K562 (cell line): ENCODE results near the gene ST3GAL5. TPM values are rescaled to one million over a fixed set of nuclear protein-coding genes. Genes with fewer than 3 reads are reported as not detected.
A peak's percentile ranks its signal among the peaks of the same experiment; 100 is the strongest.

Source experiments
- BMI1 ChIP-seq: fragments of 150-350 bp; IDR thresholded peaks from 2 replicates; pipeline ENCODE4 v1.6.1; 2014; ENCODE audit warnings: low read length
- BRCA1 ChIP-seq, 2 experiments: fragments of 450-650 bp in 1 of 2; sonication (generic) in 1 of 2; formaldehyde crosslinking in 1 of 2; IDR thresholded peaks; 2 replicates each; pipeline versions ENCODE4 v1.5.0 to v1.6.1; 2017 to 2020; ENCODE audit warnings: mild to moderate bottlenecking in 1 of 2, missing genetic modification reagents in 1 of 2
- CBX5 ChIP-seq: IDR thresholded peaks from 2 replicates; pipeline ENCODE4 v1.6.1; 2014; ENCODE audit warnings: low read depth, borderline replicate concordance
- ERF ChIP-seq: fragments of 450-650 bp; formaldehyde crosslinking; IDR thresholded peaks from 2 replicates; pipeline ENCODE4 v1.4.0; 2020; ENCODE audit warnings: mild to moderate bottlenecking, mixed read lengths
- GATAD2A ChIP-seq: fragments of 450-650 bp; IDR thresholded peaks from 2 replicates; pipeline ENCODE4 v1.6.1; 2017
- HDAC1 ChIP-seq, 2 experiments: fragments of 450-650 bp; IDR thresholded peaks; 2 replicates each; pipeline ENCODE4 v1.6.1; 2016 to 2017; ENCODE audit warnings: inconsistent platforms in 1 of 2, mild to moderate bottlenecking in 1 of 2, moderate library complexity in 1 of 2
- HNRNPL ChIP-seq: fragments of 200-400 bp; formaldehyde crosslinking; IDR thresholded peaks from 2 replicates; pipeline ENCODE4 v1.6.1; 2017; ENCODE audit warnings: low read depth, mild to moderate bottlenecking, low read length
- KDM2B ChIP-seq: fragments of 250-450 bp; sonication (Bioruptor Pico); IDR thresholded peaks from 2 replicates; pipeline ENCODE4 v1.8.0; 2021; ENCODE audit warnings: mild to moderate bottlenecking, moderate library complexity
- LARP7 ChIP-seq: fragments of 450-650 bp; IDR thresholded peaks from 2 replicates; pipeline ENCODE4 v1.6.1; 2016
- MED1 ChIP-seq: sonication (generic); formaldehyde crosslinking; IDR thresholded peaks from 2 replicates; pipeline ENCODE4 v1.8.1; 2023; ENCODE audit warnings: missing genetic modification reagents, borderline replicate concordance
- RBM15 ChIP-seq: fragments of 200-400 bp; formaldehyde crosslinking; IDR thresholded peaks from 2 replicates; pipeline ENCODE4 v1.6.1; 2018; ENCODE audit warnings: mild to moderate bottlenecking, low read length, moderate library complexity; ENCODE audit not compliant: insufficient read depth
- SNIP1 ChIP-seq: fragments of 450-650 bp; IDR thresholded peaks from 2 replicates; pipeline ENCODE4 v1.7.1; 2017; ENCODE audit warnings: low read depth, mild to moderate bottlenecking
- ZNF3 ChIP-seq: fragments of 250-450 bp; sonication (Bioruptor Pico); IDR thresholded peaks from 2 replicates; pipeline ENCODE4 v1.5.0; 2021; ENCODE audit warnings: mild to moderate bottlenecking, moderate library complexity
- ZNF408 ChIP-seq: fragments of 250-450 bp; sonication (Bioruptor Pico); IDR thresholded peaks from 2 replicates; pipeline ENCODE4 v1.4.0; 2020; ENCODE audit warnings: low read depth, mild to moderate bottlenecking, moderate library complexity
- polyA plus RNA-seq, 8 experiments: library from polyadenylated mRNA; depleted of rRNA in 4 of 8; stranded (reverse) in 5 of 8; unstranded in 3 of 8; fragments of >200 nt; fragmentation: Nextera tagmentation in 2 of 8; fragmentation: Illumina TruSeq in 1 of 8; extraction: Ambion mirVana in 2 of 8; extraction: Trizol in 1 of 8; gene quantifications; 2 replicates each; pipeline versions ENCODE4 v1.2.1 to v1.2.3, GENCODE V29; 2011 to 2014; ENCODE audit warnings: inconsistent platforms in 1 of 8, missing spikeins in 1 of 8
- total RNA-seq, 7 experiments: library from RNA; depleted of rRNA in 6 of 7; stranded (reverse); fragments of >200 nt in 6 of 7; fragmentation: Illumina TruSeq in 2 of 7; extraction: Trizol in 2 of 7; gene quantifications; 2 replicates each; pipeline versions ENCODE4 v1.2.1 to v1.2.3, GENCODE V29; 2011 to 2021; ENCODE audit warnings: low replicate concordance in 1 of 7
- TF ChIP-seq, protein P1 (sequence below): fragments of 450-650 bp; IDR thresholded peaks from 2 replicates; pipeline ENCODE4 v1.6.1; 2016; ENCODE audit warnings: mild to moderate bottlenecking, moderate library complexity
- TF ChIP-seq, protein P2 (sequence below): fragments of 250-450 bp; sonication (Bioruptor Pico); IDR thresholded peaks from 2 replicates; pipeline ENCODE4 v1.8.0; 2021; ENCODE audit warnings: moderate library complexity, mild to moderate bottlenecking, inconsistent platforms

Gene ST3GAL5
- total and polyA plus RNA-seq, 9 of the 15 experiments (the other 6 are each of a cell fraction or from before 2014, with no cell fraction given): 1.6 to 10.0 (median 4.2) TPM

- no peak for TF ChIP-seq LARP7
- TF ChIP-seq, protein P1, sequence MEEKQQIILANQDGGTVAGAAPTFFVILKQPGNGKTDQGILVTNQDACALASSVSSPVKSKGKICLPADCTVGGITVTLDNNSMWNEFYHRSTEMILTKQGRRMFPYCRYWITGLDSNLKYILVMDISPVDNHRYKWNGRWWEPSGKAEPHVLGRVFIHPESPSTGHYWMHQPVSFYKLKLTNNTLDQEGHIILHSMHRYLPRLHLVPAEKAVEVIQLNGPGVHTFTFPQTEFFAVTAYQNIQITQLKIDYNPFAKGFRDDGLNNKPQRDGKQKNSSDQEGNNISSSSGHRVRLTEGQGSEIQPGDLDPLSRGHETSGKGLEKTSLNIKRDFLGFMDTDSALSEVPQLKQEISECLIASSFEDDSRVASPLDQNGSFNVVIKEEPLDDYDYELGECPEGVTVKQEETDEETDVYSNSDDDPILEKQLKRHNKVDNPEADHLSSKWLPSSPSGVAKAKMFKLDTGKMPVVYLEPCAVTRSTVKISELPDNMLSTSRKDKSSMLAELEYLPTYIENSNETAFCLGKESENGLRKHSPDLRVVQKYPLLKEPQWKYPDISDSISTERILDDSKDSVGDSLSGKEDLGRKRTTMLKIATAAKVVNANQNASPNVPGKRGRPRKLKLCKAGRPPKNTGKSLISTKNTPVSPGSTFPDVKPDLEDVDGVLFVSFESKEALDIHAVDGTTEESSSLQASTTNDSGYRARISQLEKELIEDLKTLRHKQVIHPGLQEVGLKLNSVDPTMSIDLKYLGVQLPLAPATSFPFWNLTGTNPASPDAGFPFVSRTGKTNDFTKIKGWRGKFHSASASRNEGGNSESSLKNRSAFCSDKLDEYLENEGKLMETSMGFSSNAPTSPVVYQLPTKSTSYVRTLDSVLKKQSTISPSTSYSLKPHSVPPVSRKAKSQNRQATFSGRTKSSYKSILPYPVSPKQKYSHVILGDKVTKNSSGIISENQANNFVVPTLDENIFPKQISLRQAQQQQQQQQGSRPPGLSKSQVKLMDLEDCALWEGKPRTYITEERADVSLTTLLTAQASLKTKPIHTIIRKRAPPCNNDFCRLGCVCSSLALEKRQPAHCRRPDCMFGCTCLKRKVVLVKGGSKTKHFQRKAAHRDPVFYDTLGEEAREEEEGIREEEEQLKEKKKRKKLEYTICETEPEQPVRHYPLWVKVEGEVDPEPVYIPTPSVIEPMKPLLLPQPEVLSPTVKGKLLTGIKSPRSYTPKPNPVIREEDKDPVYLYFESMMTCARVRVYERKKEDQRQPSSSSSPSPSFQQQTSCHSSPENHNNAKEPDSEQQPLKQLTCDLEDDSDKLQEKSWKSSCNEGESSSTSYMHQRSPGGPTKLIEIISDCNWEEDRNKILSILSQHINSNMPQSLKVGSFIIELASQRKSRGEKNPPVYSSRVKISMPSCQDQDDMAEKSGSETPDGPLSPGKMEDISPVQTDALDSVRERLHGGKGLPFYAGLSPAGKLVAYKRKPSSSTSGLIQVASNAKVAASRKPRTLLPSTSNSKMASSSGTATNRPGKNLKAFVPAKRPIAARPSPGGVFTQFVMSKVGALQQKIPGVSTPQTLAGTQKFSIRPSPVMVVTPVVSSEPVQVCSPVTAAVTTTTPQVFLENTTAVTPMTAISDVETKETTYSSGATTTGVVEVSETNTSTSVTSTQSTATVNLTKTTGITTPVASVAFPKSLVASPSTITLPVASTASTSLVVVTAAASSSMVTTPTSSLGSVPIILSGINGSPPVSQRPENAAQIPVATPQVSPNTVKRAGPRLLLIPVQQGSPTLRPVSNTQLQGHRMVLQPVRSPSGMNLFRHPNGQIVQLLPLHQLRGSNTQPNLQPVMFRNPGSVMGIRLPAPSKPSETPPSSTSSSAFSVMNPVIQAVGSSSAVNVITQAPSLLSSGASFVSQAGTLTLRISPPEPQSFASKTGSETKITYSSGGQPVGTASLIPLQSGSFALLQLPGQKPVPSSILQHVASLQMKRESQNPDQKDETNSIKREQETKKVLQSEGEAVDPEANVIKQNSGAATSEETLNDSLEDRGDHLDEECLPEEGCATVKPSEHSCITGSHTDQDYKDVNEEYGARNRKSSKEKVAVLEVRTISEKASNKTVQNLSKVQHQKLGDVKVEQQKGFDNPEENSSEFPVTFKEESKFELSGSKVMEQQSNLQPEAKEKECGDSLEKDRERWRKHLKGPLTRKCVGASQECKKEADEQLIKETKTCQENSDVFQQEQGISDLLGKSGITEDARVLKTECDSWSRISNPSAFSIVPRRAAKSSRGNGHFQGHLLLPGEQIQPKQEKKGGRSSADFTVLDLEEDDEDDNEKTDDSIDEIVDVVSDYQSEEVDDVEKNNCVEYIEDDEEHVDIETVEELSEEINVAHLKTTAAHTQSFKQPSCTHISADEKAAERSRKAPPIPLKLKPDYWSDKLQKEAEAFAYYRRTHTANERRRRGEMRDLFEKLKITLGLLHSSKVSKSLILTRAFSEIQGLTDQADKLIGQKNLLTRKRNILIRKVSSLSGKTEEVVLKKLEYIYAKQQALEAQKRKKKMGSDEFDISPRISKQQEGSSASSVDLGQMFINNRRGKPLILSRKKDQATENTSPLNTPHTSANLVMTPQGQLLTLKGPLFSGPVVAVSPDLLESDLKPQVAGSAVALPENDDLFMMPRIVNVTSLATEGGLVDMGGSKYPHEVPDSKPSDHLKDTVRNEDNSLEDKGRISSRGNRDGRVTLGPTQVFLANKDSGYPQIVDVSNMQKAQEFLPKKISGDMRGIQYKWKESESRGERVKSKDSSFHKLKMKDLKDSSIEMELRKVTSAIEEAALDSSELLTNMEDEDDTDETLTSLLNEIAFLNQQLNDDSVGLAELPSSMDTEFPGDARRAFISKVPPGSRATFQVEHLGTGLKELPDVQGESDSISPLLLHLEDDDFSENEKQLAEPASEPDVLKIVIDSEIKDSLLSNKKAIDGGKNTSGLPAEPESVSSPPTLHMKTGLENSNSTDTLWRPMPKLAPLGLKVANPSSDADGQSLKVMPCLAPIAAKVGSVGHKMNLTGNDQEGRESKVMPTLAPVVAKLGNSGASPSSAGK: no peak
- no peak for TF ChIP-seq MED1 (CRISPR knock-in tag)
- TF ChIP-seq CBX5: no peak
- TF ChIP-seq, protein P2, sequence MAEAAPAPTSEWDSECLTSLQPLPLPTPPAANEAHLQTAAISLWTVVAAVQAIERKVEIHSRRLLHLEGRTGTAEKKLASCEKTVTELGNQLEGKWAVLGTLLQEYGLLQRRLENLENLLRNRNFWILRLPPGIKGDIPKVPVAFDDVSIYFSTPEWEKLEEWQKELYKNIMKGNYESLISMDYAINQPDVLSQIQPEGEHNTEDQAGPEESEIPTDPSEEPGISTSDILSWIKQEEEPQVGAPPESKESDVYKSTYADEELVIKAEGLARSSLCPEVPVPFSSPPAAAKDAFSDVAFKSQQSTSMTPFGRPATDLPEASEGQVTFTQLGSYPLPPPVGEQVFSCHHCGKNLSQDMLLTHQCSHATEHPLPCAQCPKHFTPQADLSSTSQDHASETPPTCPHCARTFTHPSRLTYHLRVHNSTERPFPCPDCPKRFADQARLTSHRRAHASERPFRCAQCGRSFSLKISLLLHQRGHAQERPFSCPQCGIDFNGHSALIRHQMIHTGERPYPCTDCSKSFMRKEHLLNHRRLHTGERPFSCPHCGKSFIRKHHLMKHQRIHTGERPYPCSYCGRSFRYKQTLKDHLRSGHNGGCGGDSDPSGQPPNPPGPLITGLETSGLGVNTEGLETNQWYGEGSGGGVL (CRISPR knock-in tag): no peak
- no peak for TF ChIP-seq SNIP1
- TF ChIP-seq HDAC1 (IDR thresholded peaks at IDR 0.05): peak in 1 of 2 experiments; percentile 96; a peak in 3 of 4 replicates
- TF ChIP-seq ZNF3: no peak
- TF ChIP-seq KDM2B (CRISPR knock-in tag): no peak
- no peak for TF ChIP-seq ERF (CRISPR knock-in tag)
- no peak for TF ChIP-seq GATAD2A
- no peak for TF ChIP-seq HNRNPL
- no peak for TF ChIP-seq RBM15
- TF ChIP-seq BMI1: no peak
- no peak for TF ChIP-seq BRCA1 (IDR thresholded peaks at IDR 0.05)
- no peak for TF ChIP-seq BRCA1 (CRISPR knock-in tag; IDR thresholded peaks at IDR 0.05)
- TF ChIP-seq ZNF408 (CRISPR knock-in tag): no peak
These were observed 45.2 kb upstream of the ST3GAL5 start (continued) for GRCh38 chr2:85933753-85934594.
